ENCODE measurements around the gene DOP1B.
"Not testable (repeated sequence)": the region's sequence is repeated elsewhere in the genome, so short reads cannot be mapped to it uniquely, and the experiment has no call there.

Gene DOP1B

DNA sequence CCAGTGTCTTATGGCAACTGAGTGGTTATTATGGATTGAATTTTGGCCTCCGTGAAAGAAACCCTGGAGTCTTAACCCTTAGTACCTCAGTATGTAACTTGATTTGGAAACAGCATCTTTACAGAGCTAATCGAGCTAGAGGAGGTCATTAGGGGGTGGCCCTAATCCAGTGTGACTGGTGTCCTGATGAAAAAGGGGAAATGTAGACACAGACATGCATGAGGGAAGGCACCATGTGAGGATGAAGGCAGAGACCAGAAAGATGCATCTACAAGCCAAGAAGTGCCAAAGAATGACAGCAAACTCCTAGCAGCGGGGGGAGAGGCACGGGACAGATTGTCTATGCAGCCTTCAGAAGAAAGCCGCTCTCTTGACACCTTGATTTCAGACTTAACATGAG is 14.7 kb downstream of the DOP1B start:
- no peak for DNase-seq (ENCODE audit: low read depth)

DNA sequence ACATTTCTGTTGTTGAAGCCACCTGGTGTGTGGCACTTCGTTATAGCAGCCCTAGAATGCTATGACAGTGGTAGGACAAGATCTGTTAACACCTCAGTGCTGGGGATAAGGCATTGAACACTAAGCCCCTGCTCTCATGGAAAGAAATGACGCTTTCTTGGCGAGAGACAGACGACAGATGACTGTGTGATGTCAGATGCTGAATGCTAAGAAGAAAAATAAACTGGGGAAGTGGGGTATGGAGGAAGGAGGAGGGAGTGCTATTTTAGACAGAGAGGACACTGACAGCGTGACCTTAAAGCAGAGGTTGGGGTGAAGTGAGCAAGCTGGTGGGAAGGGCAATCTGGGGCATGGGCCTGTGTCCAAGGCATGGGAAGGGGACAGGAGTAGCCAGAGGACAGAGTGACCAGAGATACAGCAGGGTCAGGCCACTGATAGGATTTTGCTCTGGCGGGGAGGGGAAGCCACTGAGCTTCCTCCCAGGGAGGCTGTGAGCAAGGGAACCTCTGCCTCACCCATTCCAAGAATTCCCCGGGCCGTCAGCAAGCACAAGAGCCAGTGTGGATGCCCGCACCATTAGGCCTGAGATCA is 15.2 kb downstream of the DOP1B start:
- no peak for DNase-seq (ENCODE audit: low read depth)

- no peak for DNase-seq (ENCODE audit: low read depth)
These were observed 18.2 kb downstream of the DOP1B start for GRCh38 chr21:36174780-36175179.

GRCh38 chr21:36175771-36176565 is 19.3 kb downstream of the DOP1B start:
- no peak for DNase-seq (ENCODE audit: low read depth)

DNA sequence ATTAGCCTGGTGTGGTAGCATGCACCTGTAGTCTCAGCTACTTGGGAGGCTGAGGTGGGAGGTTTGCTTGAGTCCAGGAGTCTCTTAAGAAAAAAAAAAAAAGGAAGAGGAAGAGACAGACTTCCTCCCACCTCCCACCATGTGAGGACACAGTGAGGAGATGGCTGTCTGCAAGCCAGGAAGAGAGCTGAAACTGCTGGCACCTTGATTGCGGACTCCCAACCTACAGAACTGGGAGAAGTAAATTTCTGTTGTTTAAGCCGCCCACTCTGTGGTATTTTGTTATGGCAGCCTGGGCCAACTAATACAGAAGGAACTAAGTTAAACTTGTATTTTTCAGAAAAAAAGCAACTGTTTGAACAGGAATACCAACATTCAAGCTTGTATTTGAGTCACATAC is 21.7 kb downstream of the DOP1B start:
- no peak for DNase-seq (ENCODE audit: low read depth)

DNA sequence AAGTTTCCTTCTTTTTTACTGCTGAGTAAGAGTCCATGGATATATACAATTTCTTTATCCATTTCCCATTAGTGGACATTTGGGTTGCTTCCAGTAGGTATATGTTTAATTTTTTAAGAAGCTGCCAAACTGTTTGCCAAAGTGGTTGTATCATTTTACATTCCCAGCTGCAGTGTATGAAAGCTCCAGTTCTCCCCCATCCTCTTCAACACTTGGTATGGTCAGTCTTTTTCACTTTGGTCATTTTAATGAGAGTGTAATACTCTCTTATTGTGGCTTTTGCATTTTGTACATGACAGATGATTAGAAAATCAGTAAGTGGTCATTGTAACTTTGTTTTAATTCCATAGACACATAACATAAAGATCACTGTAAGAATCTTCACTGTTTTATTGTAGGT is 22.5 kb downstream of the DOP1B start:
- no peak for DNase-seq (ENCODE audit: low read depth)

GRCh38 chr21:36180963-36181362 is 24.3 kb downstream of the DOP1B start:
- DNase-seq (ENCODE audit: low read depth) = no peak

DNA sequence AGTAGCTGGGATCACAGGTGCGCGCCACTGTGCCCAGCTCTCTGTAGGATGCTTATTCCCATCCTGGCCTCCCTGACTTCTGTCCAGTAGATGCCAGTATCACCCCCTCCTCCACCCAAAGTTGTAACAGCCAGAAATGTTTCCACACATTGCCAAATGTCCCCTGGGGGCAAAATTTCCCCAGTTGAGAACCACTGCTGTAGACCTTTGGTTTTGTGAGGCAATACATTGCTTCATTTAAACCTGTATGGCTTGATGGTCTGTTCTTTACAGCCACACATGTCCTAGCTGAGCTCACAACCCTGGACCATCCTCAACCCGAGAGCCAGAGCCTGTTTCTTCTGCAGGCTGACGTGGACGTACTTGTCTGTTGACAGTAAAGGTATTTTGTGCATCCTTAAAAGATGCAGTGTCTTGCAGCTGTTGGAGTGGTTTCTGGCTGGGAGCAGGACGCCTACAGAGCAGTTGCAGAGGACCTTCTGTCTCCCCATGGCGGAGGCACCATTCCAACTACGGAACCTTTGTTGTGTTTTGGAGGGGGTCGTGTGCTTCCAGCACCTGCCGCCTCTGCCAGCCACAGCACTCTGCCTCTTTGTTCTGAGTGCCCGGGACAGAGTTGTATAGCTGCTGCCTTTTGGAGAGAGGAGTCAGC is 26.6 kb downstream of the DOP1B start:
- no peak for DNase-seq (ENCODE audit: low read depth)

- no peak for DNase-seq (ENCODE audit: low read depth)
These were observed 27.9 kb downstream of the DOP1B start for GRCh38 chr21:36184545-36184944.

GRCh38 chr21:36185523-36185922 is 28.9 kb downstream of the DOP1B start:
- no peak for DNase-seq (ENCODE audit: low read depth)

- DNase-seq (ENCODE audit: low read depth) = no peak
These were observed 29.5 kb downstream of the DOP1B start for GRCh38 chr21:36186081-36186480.

DNA sequence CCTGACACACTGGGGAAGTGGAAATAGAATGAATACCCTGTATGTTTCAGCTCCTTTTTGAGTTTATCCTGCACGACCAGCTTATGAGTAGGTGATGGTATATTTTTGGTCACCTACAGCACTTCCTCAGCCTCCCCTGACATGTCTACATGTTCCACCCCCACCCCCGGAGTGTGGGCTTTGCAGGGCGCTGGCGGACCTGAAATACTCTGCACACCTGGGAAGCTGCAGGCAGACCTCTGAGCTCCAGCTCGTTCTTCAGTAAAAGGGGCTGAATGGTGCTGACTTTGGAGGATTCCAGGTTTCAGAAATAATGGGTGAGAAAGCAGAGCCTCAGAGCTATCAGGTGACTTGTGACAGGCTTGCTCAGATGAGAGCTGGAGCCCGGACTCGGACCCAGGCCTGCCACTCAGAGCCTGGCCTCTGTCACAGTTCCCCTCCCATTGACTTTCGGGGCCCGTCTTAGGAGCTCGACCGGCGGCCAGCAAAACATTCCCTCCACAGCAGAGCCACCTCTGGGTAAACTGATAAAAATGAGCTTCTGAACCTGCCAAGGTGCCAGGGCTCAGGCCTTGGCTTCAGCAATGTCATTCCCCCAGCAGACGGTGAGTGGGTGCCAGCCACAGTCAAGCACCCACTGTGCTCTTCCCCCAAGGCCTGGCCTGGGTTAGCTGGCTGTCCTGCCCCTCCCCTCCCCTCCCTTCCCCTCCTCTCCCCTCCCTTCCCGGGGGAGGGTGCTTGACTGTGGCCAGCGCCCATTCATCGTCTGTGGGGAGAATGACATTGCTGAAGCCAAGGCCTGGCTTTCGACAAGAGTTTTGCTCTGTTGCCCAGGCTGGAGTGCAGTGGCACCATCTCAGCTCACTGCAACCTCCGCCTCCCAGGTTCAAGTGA is 30.1 kb downstream of the DOP1B start:
- no peak for DNase-seq (ENCODE audit: low read depth)

- no peak for DNase-seq (ENCODE audit: low read depth)
These were observed 31.6 kb downstream of the DOP1B start for GRCh38 chr21:36188081-36188681.

GRCh38 chr21:36188937-36189336 is 32.3 kb downstream of the DOP1B start:
- no peak for DNase-seq (ENCODE audit: low read depth)

DNA sequence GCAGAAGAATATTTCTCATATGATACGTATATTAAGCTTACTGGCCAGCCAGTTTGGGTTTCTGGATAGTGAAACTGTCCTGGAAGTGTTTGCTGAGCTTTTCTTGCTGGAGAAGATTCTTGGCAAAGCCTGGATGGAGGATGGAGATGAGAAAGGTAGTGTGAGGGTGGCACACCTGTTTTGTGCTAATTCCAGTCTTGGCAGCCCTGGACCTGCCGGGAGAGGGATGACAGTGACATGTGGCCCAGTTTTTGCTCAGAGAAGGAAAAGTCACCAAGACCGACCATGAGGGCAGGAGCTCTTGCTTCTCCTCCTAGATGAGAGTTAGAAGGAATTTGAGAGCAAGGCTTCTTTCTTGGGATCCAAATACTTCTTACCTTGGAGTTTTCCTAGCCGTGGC is 34.1 kb downstream of the DOP1B start:
- no peak for DNase-seq (ENCODE audit: low read depth)

DNA sequence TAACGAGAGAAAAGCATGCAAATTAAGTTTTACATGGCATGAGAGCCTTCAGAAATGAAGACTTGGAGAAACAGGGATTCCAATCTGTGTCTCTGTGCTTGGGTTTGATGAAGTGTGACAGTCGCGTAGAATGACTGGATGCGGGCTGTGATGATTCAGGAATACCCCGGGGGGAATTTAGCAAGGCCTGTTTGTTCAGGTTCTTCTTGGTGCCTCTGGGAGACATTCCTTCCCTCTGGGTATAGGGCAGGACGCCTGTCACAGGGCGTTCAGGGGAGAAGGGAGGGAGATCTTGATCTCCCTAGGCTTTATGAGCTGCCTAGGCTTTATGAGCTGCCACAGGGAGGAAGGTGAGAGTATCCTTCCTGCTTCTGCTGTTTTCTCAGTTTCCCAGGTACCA is 36.6 kb downstream of the DOP1B start:
- no peak for DNase-seq (ENCODE audit: low read depth)

DNA sequence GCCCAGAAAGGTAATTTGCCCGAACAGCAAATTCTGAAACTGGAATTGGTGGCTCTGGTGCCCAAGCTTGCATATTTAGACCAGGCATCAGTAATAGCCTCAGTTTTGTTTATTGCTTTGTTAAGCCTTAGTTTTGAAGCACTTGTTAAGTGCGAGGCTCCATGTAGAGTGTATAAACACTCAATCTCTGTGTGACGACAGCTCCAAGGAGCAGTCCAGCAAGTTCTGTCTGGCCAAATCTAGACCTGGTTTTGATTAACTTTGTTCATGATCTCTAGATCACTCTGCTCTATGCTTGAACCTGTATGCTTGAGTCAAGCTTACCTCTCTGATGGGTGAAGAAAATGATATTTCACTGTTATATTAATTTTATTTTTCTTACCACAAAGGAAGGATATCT is 37.4 kb downstream of the DOP1B start:
- no peak for DNase-seq (ENCODE audit: low read depth)

DNA sequence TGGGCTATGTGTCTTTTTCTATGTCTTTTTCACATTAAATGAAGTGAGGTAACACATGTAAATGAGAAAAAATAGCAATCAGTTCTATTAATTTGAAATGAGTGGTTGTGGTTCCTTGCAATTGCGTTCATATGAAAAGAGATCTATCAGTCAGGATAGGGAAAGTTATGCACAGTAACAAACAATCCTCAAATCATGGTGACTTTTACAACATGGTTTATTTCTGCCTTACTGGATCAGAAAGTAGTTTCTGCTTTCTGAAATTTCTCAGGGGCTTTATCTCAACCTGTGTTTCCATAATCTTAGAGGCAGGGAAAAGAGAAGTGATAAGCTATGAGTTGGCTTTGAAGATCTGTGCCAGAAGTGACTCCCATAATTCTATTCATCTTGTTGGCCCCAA is 39.0 kb downstream of the DOP1B start:
- DNase-seq (ENCODE audit: low read depth) = no peak

- no peak for DNase-seq (ENCODE audit: low read depth)
These were observed 42.4 kb downstream of the DOP1B start for GRCh38 chr21:36199021-36199420.

GRCh38 chr21:36199575-36199974 is 43.0 kb downstream of the DOP1B start:
- DNase-seq (ENCODE audit: low read depth) = not testable (repeated sequence)

- DNase-seq (ENCODE audit: low read depth) = no peak
These were observed 43.5 kb downstream of the DOP1B start for GRCh38 chr21:36200081-36200561.

Measured in T follicular helper cell (primary cell).